Kidney (tissue), 14 donors: ENCODE measurements around the gene HOXA5. TPM values are rescaled to one million over a fixed set of nuclear protein-coding genes. Genes with fewer than 3 reads are reported as not detected.

Experiments
- DNase-seq, 5 donors: peaks; one replicate each; pipeline ENCODE4 v3.0.0-alpha.2; 2013 to 2020
- FAIRE-seq: peaks from 2 replicates; lab custom pipeline; 2012; peaks lifted over from hg19 to GRCh38; lab: Jason Lieb, UNC
- H3K27ac ChIP-seq, 2 donors: one replicate each; pipeline ENCODE4 v1.7.0; 2013; ENCODE audit warnings: low read depth in 2 of 2, low read length in 2 of 2, inconsistent platforms in 1 of 2
- H3K27me3 ChIP-seq: one replicate; pipeline ENCODE4 v1.7.1; 2013; ENCODE audit warnings: low read length, inconsistent platforms; ENCODE audit not compliant: control insufficient read depth, insufficient read depth
- H3K36me3 ChIP-seq, 3 donors: one replicate each; pipeline versions ENCODE4 v1.7.0 to v1.7.1; 2013; ENCODE audit warnings: low read length in 3 of 3, control low read depth in 1 of 3, inconsistent platforms in 1 of 3; ENCODE audit not compliant: insufficient read depth in 3 of 3, control insufficient read depth in 2 of 3
- H3K4me1 ChIP-seq, 3 donors: one replicate each; pipeline versions ENCODE4 v1.7.0 to v1.7.1; 2013; ENCODE audit warnings: low read length in 3 of 3, inconsistent platforms in 1 of 3, low read depth in 1 of 3; ENCODE audit not compliant: control insufficient read depth in 2 of 3, insufficient read depth in 2 of 3
- H3K4me3 ChIP-seq, 3 donors: one replicate each; pipeline versions ENCODE4 v1.7.0 to v1.8.1; 2013; ENCODE audit warnings: low read length in 3 of 3, control low read depth in 1 of 3, inconsistent platforms in 1 of 3
- H3K9ac ChIP-seq, 3 donors: one replicate each; pipeline versions ENCODE4 v1.7.0 to v1.7.1; 2013; ENCODE audit warnings: low read length in 3 of 3, control low read depth in 1 of 3, inconsistent platforms in 1 of 3
- H3K9me3 ChIP-seq, 3 donors: one replicate each; pipeline versions ENCODE4 v1.7.0 to v1.7.1; 2013; ENCODE audit warnings: low read length in 3 of 3, control low read depth in 1 of 3, inconsistent platforms in 1 of 3; ENCODE audit not compliant: control insufficient read depth in 2 of 3, insufficient read depth in 1 of 3
- CTCF ChIP-seq: IDR thresholded peaks from 3 replicates; pipeline ENCODE4 v1.5.1; 2012; ENCODE audit warnings: mild to moderate bottlenecking, moderate library complexity, borderline replicate concordance; ENCODE audit not compliant: insufficient read depth; ENCODE audit errors: extremely low read depth
- intact Hi-C: fragments of 100-400 bp; cut with DNase I; formaldehyde crosslinking; loops from one replicate; pipeline ENCODE4 v1.11.1; 2022
- polyA plus RNA-seq: library from polyadenylated mRNA; stranded (reverse); fragments of 350-450 nt; fragmentation: Illumina TruSeq; extraction: RNeasy Lipid Tissue Mini Kit (QIAGEN cat#74804); gene quantifications from one replicate; pipeline ENCODE4 v1.2.3, GENCODE V29; 2014; ENCODE audit warnings: low read depth, low replicate concordance; ENCODE audit not compliant: insufficient read depth
- total RNA-seq: library from RNA; stranded (reverse); fragmentation: NEBNext Ultra II Directional; extraction: Animal tissue kit (Norgen Biotek cat#: 25700); gene quantifications from one replicate; pipeline ENCODE4 v1.2.1, GENCODE V29; 2021
- donor health status: control.
- donor health status: control.
- donor health status: control.
- donor health status: control.
- donor health status: control.
- donor health status: DM: yes; HTN: yes; CAD: no.
- donor health status: Normal renal cell carcinoma (clear cell type).

HOXA5 gene
- total and polyA plus RNA-seq, 2 donors from 2014 or later: 19.4 to 38.0 TPM

GRCh38 chr7:27147199-27148030 lies 3.9 kb upstream of the HOXA5 start, which contains the start of gene HOXA6:
HOXA6 (minus strand) TSS chr7:27147774; CDS start chr7:27147749, 25 bp downstream.
- Histone ChIP-seq H3K27ac (peak within 1 kb of the TSS; percentile 97 to 98), H3K9me3 (no peaks in the 10 kb centered on the region), H3K4me1 (peaks cover 0 to 16% (median 10%) of the 10 kb centered on the region in 3 donors), H3K4me3 (peak within 1 kb of the TSS; percentile 56 to 87 (median 83)), H3K36me3 (peaks cover 0 to 2% (median 0%) of the 10 kb centered on the region in 3 donors), H3K27me3 (no peaks in the 10 kb centered on the region), H3K9ac (peak within 1 kb of the TSS; percentile 83 to 85 (median 85))
- DNase-seq: peak in 4 of 5 donors; percentile 74 to 95 (median 83)
- no peak for FAIRE-seq
- intact Hi-C loops: no loop called here
- TF ChIP-seq CTCF: no peak

- Histone ChIP-seq H3K9me3 (no peaks in the 10 kb centered on the region), H3K27me3 (no peaks in the 10 kb centered on the region), H3K4me1 (peaks cover 0 to 16% (median 10%) of the 10 kb centered on the region in 3 donors), H3K9ac (peak overlapping the region in 2 of 3 donors; percentile 51 to 73), H3K4me3 (peak overlapping the region; percentile 49 to 83 (median 60)), H3K27ac (peak overlapping the region; percentile 97 to 98), H3K36me3 (peaks cover under 1 to 4% (median 2%) of the 10 kb centered on the region in 3 donors)
- DNase-seq (peak in 4 of 5 donors; percentile 41 to 89 (median 85)), FAIRE-seq (no peak)
- intact Hi-C loops: no loop called here
- TF ChIP-seq CTCF: no peak
These were observed 3.2 kb upstream of the HOXA5 start for GRCh38 chr7:27146491-27147198.

- Histone ChIP-seq H3K27me3 (no peaks in the 10 kb centered on the region), H3K9me3 (no peaks in the 10 kb centered on the region), H3K27ac (peak overlapping the region; percentile 97 to 98), H3K9ac (peak overlapping the region in 2 of 3 donors; percentile 51 to 73), H3K36me3 (peaks cover 2 to 9% (median 7%) of the 10 kb centered on the region in 3 donors), H3K4me1 (peaks cover 0 to 17% (median 10%) of the 10 kb centered on the region in 3 donors), H3K4me3 (peak overlapping the region in 1 of 3 donors; percentile 83)
- DNase-seq: no peak
- TF ChIP-seq CTCF: no peak
- no peak for FAIRE-seq
- intact Hi-C loops: no loop called here
These were observed 2.5 kb upstream of the HOXA5 start for GRCh38 chr7:27145914-27146412.
